GM10266 (cell line): ENCODE results near the gene DNAI7.

Source experiments
- DNase-seq: peaks from one replicate; pipeline ENCODE4 v3.0.0; 2012; ENCODE audit errors: extremely low spot score
- TF ChIP-seq, protein P1 (sequence below): IDR thresholded peaks from 2 replicates; pipeline ENCODE4 v1.5.1; 2012; ENCODE audit warnings: mild to moderate bottlenecking, low read depth; ENCODE audit not compliant: control insufficient read depth, insufficient read depth; ENCODE audit errors: missing control alignments

Gene DNAI7

DNA sequence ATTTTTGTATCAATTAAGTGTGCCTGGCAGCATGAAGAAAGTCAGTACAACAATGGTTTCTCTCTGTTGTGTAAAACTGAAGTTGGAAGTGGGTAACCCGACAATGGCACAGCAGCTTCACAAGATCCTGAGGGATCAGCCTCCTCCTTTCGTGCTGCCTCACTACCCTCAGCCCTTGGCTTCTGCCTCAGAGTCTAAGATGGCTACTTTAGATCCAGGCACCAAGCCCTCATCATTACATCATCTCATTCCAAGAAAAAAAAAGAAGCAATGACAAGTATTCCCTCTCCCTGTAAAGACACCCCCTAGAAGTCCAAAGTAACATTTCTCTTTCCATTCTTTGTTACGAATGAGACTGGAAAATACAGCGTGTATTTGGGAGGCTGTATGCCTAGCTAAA, 92.6 kb downstream of the DNAI7 start:
- DNase-seq, result no peak
- TF ChIP-seq, protein P1, sequence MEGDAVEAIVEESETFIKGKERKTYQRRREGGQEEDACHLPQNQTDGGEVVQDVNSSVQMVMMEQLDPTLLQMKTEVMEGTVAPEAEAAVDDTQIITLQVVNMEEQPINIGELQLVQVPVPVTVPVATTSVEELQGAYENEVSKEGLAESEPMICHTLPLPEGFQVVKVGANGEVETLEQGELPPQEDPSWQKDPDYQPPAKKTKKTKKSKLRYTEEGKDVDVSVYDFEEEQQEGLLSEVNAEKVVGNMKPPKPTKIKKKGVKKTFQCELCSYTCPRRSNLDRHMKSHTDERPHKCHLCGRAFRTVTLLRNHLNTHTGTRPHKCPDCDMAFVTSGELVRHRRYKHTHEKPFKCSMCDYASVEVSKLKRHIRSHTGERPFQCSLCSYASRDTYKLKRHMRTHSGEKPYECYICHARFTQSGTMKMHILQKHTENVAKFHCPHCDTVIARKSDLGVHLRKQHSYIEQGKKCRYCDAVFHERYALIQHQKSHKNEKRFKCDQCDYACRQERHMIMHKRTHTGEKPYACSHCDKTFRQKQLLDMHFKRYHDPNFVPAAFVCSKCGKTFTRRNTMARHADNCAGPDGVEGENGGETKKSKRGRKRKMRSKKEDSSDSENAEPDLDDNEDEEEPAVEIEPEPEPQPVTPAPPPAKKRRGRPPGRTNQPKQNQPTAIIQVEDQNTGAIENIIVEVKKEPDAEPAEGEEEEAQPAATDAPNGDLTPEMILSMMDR, result no peak

DNA sequence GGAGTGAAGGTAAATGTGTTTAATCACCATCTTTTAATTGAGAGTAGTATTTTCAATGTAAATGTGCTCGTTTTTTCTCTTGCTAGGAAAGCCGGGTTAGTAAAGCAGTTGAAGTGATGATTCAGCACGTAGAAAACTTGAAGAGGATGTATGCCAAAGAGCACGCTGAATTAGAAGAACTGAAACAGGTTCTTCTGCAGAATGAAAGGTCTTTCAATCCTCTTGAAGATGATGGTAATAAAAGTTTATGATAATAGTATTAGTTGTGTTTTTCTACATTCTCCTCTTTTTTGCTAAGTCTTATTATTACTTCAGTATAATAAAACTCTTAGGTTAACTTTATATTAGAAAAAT, 93.9 kb downstream of the DNAI7 start:
- DNase-seq, result no peak
- TF ChIP-seq, protein P1, result no peak

DNA sequence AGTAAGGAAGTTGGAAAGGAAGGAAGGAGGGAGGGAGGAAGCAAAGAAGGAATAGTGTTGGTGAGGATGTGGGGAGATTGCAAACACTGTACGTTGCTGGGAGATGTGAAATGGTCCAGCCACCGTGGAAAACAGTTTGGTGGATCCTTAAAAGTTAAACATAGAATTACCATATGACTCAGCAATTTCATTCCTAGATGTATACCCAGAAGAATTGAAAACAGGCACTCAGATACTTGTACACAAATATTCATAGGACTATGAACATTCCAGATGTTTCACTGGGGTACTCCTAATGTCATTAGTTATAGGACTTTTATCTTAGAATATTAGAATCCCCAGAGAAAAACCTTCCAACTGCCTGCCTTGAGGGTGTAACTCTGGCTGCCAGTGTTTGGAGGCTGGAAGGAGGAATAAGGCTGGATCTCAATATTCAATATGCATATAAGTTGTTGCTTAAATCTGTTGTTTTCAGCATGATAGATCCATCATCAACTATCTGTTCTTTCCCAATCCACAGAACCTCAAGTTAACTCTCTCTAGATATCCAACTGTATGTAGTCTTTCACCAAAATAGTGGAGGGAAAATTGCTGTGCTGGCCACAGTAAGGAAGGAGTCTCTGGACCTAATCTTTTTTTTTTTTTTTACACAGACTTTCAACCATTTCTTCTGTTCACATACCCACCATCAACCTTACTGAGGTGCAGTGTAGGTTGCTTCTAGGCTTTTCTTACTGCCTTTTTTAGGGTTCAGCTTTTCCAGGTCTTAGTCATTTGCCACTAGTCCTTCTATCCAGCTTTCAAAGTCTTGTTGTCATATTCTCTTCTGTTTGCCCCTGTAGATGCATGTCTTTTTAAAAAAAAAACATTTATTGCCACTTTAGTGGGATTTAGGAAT, 94.5 kb downstream of the DNAI7 start:
- TF ChIP-seq, protein P1, result no peak
- no peak for DNase-seq

DNA sequence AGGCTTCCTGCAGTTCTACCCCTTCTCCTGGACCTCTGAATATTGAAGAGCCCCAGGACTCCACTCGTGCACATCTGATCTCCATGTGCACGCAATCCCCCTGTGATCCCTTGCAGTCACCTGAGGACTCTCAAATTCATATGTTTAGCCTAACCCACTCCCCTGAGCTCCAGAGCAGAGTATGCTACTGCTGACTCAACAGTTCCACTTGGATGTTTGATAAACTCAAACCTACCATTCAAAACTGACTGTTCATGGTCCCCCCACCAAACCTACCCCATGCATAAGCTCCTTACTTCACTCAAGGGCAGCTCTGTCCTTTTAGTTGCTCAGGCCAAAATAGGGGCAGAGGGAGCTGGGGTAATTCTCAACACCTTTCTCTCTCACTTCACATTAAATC, 96.0 kb downstream of the DNAI7 start:
- no peak for DNase-seq
- TF ChIP-seq, protein P1, result no peak

DNA sequence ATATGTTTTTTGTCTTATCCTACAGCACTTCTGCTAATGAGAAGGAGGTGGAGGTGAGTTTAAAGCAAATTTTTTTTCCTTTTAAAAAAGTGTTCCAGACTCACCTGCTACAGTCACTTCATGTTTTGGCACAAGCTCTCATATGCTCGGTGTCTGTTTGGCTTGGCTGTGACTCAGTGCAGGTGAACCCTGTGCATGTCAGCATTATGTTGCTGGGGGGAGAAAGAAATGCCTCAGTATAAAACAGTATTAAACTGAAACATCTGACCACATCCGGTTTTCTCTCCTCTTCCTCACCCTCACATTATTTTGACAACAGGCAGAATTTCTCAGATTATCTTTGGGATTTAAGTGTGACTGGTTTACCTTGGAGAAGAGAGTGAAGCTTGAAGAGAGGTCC, 105.2 kb downstream of the DNAI7 start:
- TF ChIP-seq, protein P1, result no peak
- DNase-seq, result no peak

DNA sequence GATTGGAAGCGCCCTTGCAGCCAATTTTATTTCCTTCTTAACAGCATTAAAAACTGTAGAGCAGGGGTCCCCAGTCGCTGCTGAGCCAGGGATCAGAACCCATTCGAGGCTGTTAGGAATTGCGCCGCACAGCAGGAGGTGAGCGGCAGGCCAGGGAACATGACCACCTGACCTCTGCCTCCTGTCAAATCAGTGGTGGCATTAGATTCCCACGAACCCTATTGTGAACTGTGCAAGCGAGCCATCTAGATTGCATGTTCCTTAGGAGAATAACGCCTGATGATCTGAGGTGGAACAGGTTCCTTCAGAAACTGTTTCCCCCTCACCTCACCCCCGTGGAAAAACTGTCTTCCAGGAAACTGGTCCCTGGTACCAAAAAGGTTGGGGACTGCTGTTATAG, 107.4 kb downstream of the DNAI7 start:
- no peak for DNase-seq
- TF ChIP-seq, protein P1, result no peak

DNA sequence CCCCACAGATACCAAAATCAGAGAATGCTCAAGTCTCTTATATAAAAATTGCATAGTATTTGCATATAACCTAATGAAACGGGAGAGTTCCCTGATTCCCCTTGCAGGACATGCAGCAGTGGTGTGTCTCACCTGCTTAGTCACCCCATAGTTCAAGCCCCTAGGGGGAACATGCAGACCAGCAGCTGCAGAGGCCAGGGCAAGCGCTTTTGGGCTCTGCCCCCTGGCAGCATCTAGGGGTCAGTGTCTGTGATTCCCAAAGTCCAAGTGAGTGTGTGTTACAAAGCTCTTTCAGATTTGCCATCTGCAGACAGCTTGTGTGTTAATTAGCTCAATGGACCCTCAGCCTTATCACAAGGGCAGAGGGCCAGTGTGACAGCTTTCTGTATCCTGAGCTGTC, 110.1 kb downstream of the DNAI7 start:
- no peak for DNase-seq
- TF ChIP-seq, protein P1, result no peak
